Loucy (cell line): ENCODE results near the gene EMSY.

Source experiments
- H2AFZ ChIP-seq: fragments of 200-600 bp; sonication (generic); 2 replicates; pipeline ENCODE4 v1.6.0; 2016; ENCODE audit warnings: antibody characterized with exemption, mild to moderate bottlenecking, low read length, moderate library complexity
- H3F3A ChIP-seq: fragments of 200-600 bp; 2 replicates; pipeline ENCODE4 v1.6.0; 2016; ENCODE audit warnings: antibody characterized with exemption, low read depth, mild to moderate bottlenecking
- H3K27me3 ChIP-seq: fragments of 200-600 bp; sonication (generic); 2 replicates; pipeline ENCODE4 v1.6.1; 2014; ENCODE audit warnings: low read length, mild to moderate bottlenecking; ENCODE audit not compliant: insufficient read depth, poor library complexity, severe bottlenecking
- H3K36me3 ChIP-seq: fragments of 200-600 bp; sonication (generic); 2 replicates; pipeline ENCODE4 v1.6.1; 2016; ENCODE audit warnings: low read length; ENCODE audit not compliant: insufficient read depth
- H3K4me1 ChIP-seq: fragments of 200-600 bp; sonication (generic); 2 replicates; pipeline ENCODE4 v1.5.1; 2014; ENCODE audit warnings: low read length, mild to moderate bottlenecking; ENCODE audit not compliant: insufficient read depth, poor library complexity, severe bottlenecking
- H3K4me2 ChIP-seq: fragments of 200-600 bp; sonication (generic); 2 replicates; pipeline ENCODE4 v1.6.0; 2014; ENCODE audit warnings: antibody characterized with exemption, low read length, low read depth, mild to moderate bottlenecking; ENCODE audit not compliant: poor library complexity, severe bottlenecking
- H3K4me3 ChIP-seq: fragments of 200-600 bp; sonication (generic); 2 replicates; pipeline ENCODE4 v1.5.1; 2014; ENCODE audit warnings: low read length, mild to moderate bottlenecking, mixed read lengths; ENCODE audit not compliant: poor library complexity, severe bottlenecking
- H3K79me2 ChIP-seq: fragments of 200-600 bp; sonication (generic); 2 replicates; pipeline ENCODE4 v1.6.1; 2014; ENCODE audit warnings: low read length; ENCODE audit not compliant: insufficient read depth
- H3K9ac ChIP-seq: fragments of 200-600 bp; sonication (generic); 2 replicates; pipeline ENCODE4 v1.6.0; 2014; ENCODE audit warnings: mild to moderate bottlenecking, low read depth, low read length, moderate library complexity; ENCODE audit not compliant: poor library complexity, severe bottlenecking
- H3K9me2 ChIP-seq: fragments of 200-600 bp; sonication (generic); replicated peaks from 2 replicates; pipeline ENCODE4 v1.6.1; 2016; ENCODE audit warnings: low read depth, low read length, mixed read lengths
- H3K9me3 ChIP-seq: fragments of 200-600 bp; sonication (generic); 2 replicates; pipeline ENCODE4 v1.6.1; 2014; ENCODE audit warnings: mild to moderate bottlenecking, antibody characterized with exemption, low read length, low read depth; ENCODE audit not compliant: insufficient read depth
- H4K20me1 ChIP-seq: fragments of 200-600 bp; sonication (generic); 2 replicates; pipeline ENCODE4 v1.6.0; 2014; ENCODE audit warnings: antibody characterized with exemption, low read length, mild to moderate bottlenecking; ENCODE audit not compliant: insufficient read depth, poor library complexity, severe bottlenecking
- EZH2phosphoT487 ChIP-seq: fragments of 200-600 bp; IDR thresholded peaks from 2 replicates; pipeline ENCODE4 v1.6.1; 2018; ENCODE audit warnings: antibody characterized with exemption, mild to moderate bottlenecking, moderate library complexity, borderline replicate concordance
- TF ChIP-seq, protein P1 (sequence below): fragments of 200-600 bp; sonication (generic); conservative IDR thresholded peaks from 2 replicates; pipeline ENCODE4 v1.5.1; 2014; ENCODE audit warnings: mild to moderate bottlenecking, antibody characterized with exemption, low read length

Gene EMSY

GRCh38 chr11:76471382-76471781 is 26.6 kb downstream of the EMSY start:
- H3K4me1 ChIP-seq: no peaks in the 10 kb centered on the region
- TF ChIP-seq, protein P1, sequence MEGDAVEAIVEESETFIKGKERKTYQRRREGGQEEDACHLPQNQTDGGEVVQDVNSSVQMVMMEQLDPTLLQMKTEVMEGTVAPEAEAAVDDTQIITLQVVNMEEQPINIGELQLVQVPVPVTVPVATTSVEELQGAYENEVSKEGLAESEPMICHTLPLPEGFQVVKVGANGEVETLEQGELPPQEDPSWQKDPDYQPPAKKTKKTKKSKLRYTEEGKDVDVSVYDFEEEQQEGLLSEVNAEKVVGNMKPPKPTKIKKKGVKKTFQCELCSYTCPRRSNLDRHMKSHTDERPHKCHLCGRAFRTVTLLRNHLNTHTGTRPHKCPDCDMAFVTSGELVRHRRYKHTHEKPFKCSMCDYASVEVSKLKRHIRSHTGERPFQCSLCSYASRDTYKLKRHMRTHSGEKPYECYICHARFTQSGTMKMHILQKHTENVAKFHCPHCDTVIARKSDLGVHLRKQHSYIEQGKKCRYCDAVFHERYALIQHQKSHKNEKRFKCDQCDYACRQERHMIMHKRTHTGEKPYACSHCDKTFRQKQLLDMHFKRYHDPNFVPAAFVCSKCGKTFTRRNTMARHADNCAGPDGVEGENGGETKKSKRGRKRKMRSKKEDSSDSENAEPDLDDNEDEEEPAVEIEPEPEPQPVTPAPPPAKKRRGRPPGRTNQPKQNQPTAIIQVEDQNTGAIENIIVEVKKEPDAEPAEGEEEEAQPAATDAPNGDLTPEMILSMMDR: no peak
- no peak for TF ChIP-seq EZH2phosphoT487

DNA sequence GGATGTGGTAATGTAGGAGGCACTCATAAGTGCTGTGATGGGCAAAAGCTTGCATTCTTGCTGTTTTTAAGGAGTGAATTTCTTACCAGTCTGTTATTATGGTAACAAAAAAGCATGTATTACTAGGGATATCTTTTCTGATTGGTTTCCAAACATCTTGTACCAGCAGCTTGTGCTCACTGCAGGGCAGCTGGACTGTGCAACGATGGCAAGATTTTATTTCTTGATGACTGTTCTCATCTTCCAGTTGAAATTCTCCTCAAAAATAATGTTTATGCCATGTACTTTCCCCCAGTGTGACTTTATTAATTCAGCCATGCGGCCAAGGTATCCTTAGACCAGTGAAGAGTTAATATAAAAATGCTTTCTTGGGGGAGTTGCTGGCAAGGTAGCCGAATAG is 35.4 kb downstream of the EMSY start:
- H3K4me2 ChIP-seq: no peak overlapping the region

More at GRCh38 chr11:76471382-76471781, 26.6 kb downstream of the EMSY start:
- no peaks in the 10 kb centered on the region for H3K9me3 ChIP-seq
- no peak overlapping the region for H3K4me3 ChIP-seq
- no peak overlapping the region for H3K4me2 ChIP-seq
- H3K27me3 ChIP-seq: no peaks in the 10 kb centered on the region
- H3K36me3 ChIP-seq: peaks cover 79% of the 10 kb centered on the region
- peaks cover under 1% of the 10 kb centered on the region for H4K20me1 ChIP-seq
- no peaks in the 10 kb centered on the region for H3K79me2 ChIP-seq
- H2AFZ ChIP-seq: no peak overlapping the region
- H3F3A ChIP-seq: no peaks in the 10 kb centered on the region
- no peak overlapping the region for H3K9ac ChIP-seq
- H3K9me2 ChIP-seq: no peaks in the 10 kb centered on the region

GRCh38 chr11:76491644-76492043 is 46.8 kb downstream of the EMSY start:
- Histone ChIP-seq H4K20me1 (no peaks in the 10 kb centered on the region), H3K79me2 (no peaks in the 10 kb centered on the region; the same call in 1 of the 2 replicates), H3K27me3 (no peaks in the 10 kb centered on the region), H2AFZ (no peak overlapping the region), H3F3A (no peaks in the 10 kb centered on the region), H3K4me3 (no peak overlapping the region), H3K4me1 (no peaks in the 10 kb centered on the region), H3K36me3 (peaks cover 33% of the 10 kb centered on the region; the same call in 1 of the 2 replicates), H3K9me3 (no peaks in the 10 kb centered on the region), H3K9ac (no peak overlapping the region), H3K4me2 (no peak overlapping the region), H3K9me2 (no peaks in the 10 kb centered on the region)
- no peak for TF ChIP-seq EZH2phosphoT487
- TF ChIP-seq, protein P1: no peak

More for the DNA sequence above, 35.4 kb downstream of the EMSY start:
- no peak overlapping the region for H2AFZ ChIP-seq
- no peak overlapping the region for H3K9ac ChIP-seq
- no peaks in the 10 kb centered on the region for H3K4me1 ChIP-seq
- H3K4me3 ChIP-seq: no peak overlapping the region
- H3K9me2 ChIP-seq: no peaks in the 10 kb centered on the region
- H3K79me2 ChIP-seq: no peaks in the 10 kb centered on the region; the same call in 1 of the 2 replicates
- H3K36me3 ChIP-seq: peaks cover 36% of the 10 kb centered on the region; the same call in 1 of the 2 replicates
- no peaks in the 10 kb centered on the region for H3K27me3 ChIP-seq
- H4K20me1 ChIP-seq: peaks cover 5% of the 10 kb centered on the region
- TF ChIP-seq EZH2phosphoT487: no peak
- TF ChIP-seq, protein P1: no peak
- no peaks in the 10 kb centered on the region for H3F3A ChIP-seq
- H3K9me3 ChIP-seq: no peaks in the 10 kb centered on the region
